Measurements from ENCODE around the gene ADAM22. TPM values are rescaled to one million over a fixed set of nuclear protein-coding genes. Genes with fewer than 3 reads are reported as not detected.

Gene ADAM22
- total and polyA plus RNA-seq, 10 of the 15 experiments (the other 5 are each of a cell fraction or from before 2014, with no cell fraction given) = 1.4 to 24.5 (median 7.6) TPM

- RAD21 ChIA-PET (ENCODE audit: unreplicated experiment) = interaction anchor here (1.1 kb wide), 1 partner anchor 12 kb away, joined by 3 read pairs; no protein-coding TSS in a partner anchor
- POLR2A ChIA-PET = no interaction called here
- CTCF ChIA-PET = interaction anchor here (2.5 kb wide), 1 partner anchor 114 kb away, joined by 8 read pairs; no protein-coding TSS in a partner anchor
- Histone ChIP-seq H3K36me3 (ENCODE audit: control insufficient read depth in 2 of 2, insufficient read depth in 2 of 2, low read length in 1 of 2) (peaks cover 0 to 1% of the 10 kb centered on the region in 2 experiments; a peak in 3 of 4 replicates), H3K4me2 (ENCODE audit: control insufficient read depth, insufficient read depth) (no peak overlapping the region), H3K79me2 (ENCODE audit: control insufficient read depth, insufficient read depth, low read length) (no peaks in the 10 kb centered on the region), H3K9me3 (replicated peaks; ENCODE audit: control insufficient read depth, insufficient read depth, low read length) (no peaks in the 10 kb centered on the region), H3K27me3 (replicated peaks in 1 of 2; ENCODE audit: control insufficient read depth in 2 of 2, insufficient read depth in 2 of 2, low read length in 1 of 2) (no peaks in the 10 kb centered on the region), H4K20me1 (ENCODE audit: control insufficient read depth, insufficient read depth) (no peaks in the 10 kb centered on the region), H3K4me3 (no peak overlapping the region), H3K27ac (ENCODE audit: control insufficient read depth, insufficient read depth) (no peak overlapping the region), H3K4me1 (ENCODE audit: control insufficient read depth, insufficient read depth, low read length) (no peaks in the 10 kb centered on the region), H2AFZ (ENCODE audit: control insufficient read depth, low read depth, low read length) (no peak overlapping the region), H3K9ac (ENCODE audit: control insufficient read depth, insufficient read depth, low read length) (no peak overlapping the region)
- no peak for DNase-seq (ENCODE audit: low read depth, low spot score)
- intact Hi-C loops (cut with micrococcal nuclease; ENCODE audit: unreplicated experiment) (no loop called here), in situ Hi-C loops (cut with MboI) (no loop called here)
- no peak for ATAC-seq
- BruUV-seq (replicated peaks) = no TSS peak
- SMC1A ChIA-PET (ENCODE audit: uncharacterized antibody, unreplicated experiment) = interaction anchor here (1.5 to 1.9 kb wide), 3 partner anchors 9 to 14 kb away, joined by 3 to 8 read pairs (median 3); no protein-coding TSS in a partner anchor
- TF ChIP-seq ASH2L (IDR thresholded peaks at IDR 0.05; ENCODE audit: borderline replicate concordance, low read depth) (no peak), CHD1 (IDR thresholded peaks at IDR 0.05; ENCODE audit: low read depth, low read length) (no peak), USF2 (IDR thresholded peaks at IDR 0.05; ENCODE audit: borderline replicate concordance, low read depth, low read length) (no peak), GABPA (IDR thresholded peaks at IDR 0.05; ENCODE audit: low read depth) (no peak), NFYB (IDR thresholded peaks at IDR 0.05; ENCODE audit: insufficient read depth, low read depth, low read length) (no peak), IRF3 (IDR thresholded peaks at IDR 0.05) (no peak), WRNIP1 (IDR thresholded peaks at IDR 0.05; ENCODE audit: borderline replicate concordance, low read depth, low read length) (no peak), TCF7 (IDR thresholded peaks at IDR 0.05; ENCODE audit: borderline replicate concordance) (no peak), STAT1 (conservative IDR thresholded peaks at IDR 0.05) (no peak), RFX5 (IDR thresholded peaks at IDR 0.05; ENCODE audit: low read depth, low read length) (no peak), IKZF1 (conservative IDR thresholded peaks at IDR 0.05) (no peak), ETV6 (conservative IDR thresholded peaks at IDR 0.05 in 1 of 2, IDR thresholded peaks at IDR 0.05 in 1 of 2; ENCODE audit: borderline replicate concordance in 1 of 2, low read depth in 1 of 2) (no peak)
- TF ChIP-seq, protein P1, sequence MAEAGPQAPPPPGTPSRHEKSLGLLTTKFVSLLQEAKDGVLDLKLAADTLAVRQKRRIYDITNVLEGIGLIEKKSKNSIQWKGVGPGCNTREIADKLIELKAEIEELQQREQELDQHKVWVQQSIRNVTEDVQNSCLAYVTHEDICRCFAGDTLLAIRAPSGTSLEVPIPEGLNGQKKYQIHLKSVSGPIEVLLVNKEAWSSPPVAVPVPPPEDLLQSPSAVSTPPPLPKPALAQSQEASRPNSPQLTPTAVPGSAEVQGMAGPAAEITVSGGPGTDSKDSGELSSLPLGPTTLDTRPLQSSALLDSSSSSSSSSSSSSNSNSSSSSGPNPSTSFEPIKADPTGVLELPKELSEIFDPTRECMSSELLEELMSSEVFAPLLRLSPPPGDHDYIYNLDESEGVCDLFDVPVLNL (IDR thresholded peaks at IDR 0.05; ENCODE audit: low read depth, low read length) = no peak
- FAIRE-seq = no peak
- 74% methylated on average over 4 of the region's 4 CpGs for WGBS (ENCODE audit: insufficient coverage, insufficient replicate concordance, low lambda C conversion rate, missing lambda C conversion rate)
Observed at GRCh38 chr7:87912121-87912520, 21.9 kb upstream of the ADAM22 start.

Measured in GM12878 (cell line).